Mesendoderm (in vitro differentiated cells): ENCODE data around the gene ANGPTL4.

ENCODE experiments used
- DNase-seq: peaks from one replicate; pipeline ENCODE4 v3.0.0; 2013
- H2AK5ac ChIP-seq: 2 replicates; pipeline ENCODE4 v1.6.1; 2013; ENCODE audit warnings: low read length, inconsistent platforms
- H2BK120ac ChIP-seq: 2 replicates; pipeline ENCODE4 v1.6.1; 2013; ENCODE audit warnings: low read depth, mild to moderate bottlenecking, low read length, moderate library complexity, mixed read lengths
- H2BK15ac ChIP-seq: replicated peaks from 2 replicates; pipeline ENCODE4 v1.6.1; 2013; ENCODE audit warnings: low read depth, mild to moderate bottlenecking, moderate library complexity
- H2BK5ac ChIP-seq: 2 replicates; pipeline ENCODE4 v1.6.1; 2013; ENCODE audit warnings: low read length, inconsistent platforms
- H3K18ac ChIP-seq: 2 replicates; pipeline ENCODE4 v1.6.1; 2013; ENCODE audit warnings: mild to moderate bottlenecking, low read length, mixed read lengths
- H3K23ac ChIP-seq: one replicate; pipeline ENCODE4 v1.6.1; 2013; ENCODE audit warnings: low read length
- H3K27ac ChIP-seq: 2 replicates; pipeline ENCODE4 v1.5.1; 2013; ENCODE audit warnings: low read depth, mild to moderate bottlenecking, inconsistent platforms, low read length, moderate library complexity
- H3K27me3 ChIP-seq: 2 replicates; pipeline ENCODE4 v1.6.1; 2013; ENCODE audit warnings: low read length, control low read depth, mild to moderate bottlenecking, inconsistent platforms; ENCODE audit not compliant: insufficient read depth, poor library complexity
- H3K36me3 ChIP-seq: 2 replicates; pipeline ENCODE4 v1.6.1; 2013; ENCODE audit warnings: low read length, inconsistent platforms; ENCODE audit not compliant: control insufficient read depth, insufficient read depth
- H3K4ac ChIP-seq: one replicate; pipeline ENCODE4 v1.6.1; 2013; ENCODE audit warnings: low read depth, mild to moderate bottlenecking, low read length, moderate library complexity
- H3K4me1 ChIP-seq: 2 replicates; pipeline ENCODE4 v1.6.1; 2013; ENCODE audit warnings: low read depth, low read length, inconsistent platforms; ENCODE audit not compliant: control insufficient read depth
- H3K4me2 ChIP-seq: 2 replicates; pipeline ENCODE4 v1.6.1; 2013; ENCODE audit warnings: low read length
- H3K4me3 ChIP-seq: 2 replicates; pipeline ENCODE4 v1.5.1; 2013; ENCODE audit warnings: mild to moderate bottlenecking, low read length
- H3K56ac ChIP-seq: one replicate; pipeline ENCODE4 v1.6.1; 2013; ENCODE audit warnings: low read length
- H3K79me1 ChIP-seq: 2 replicates; pipeline ENCODE4 v1.6.1; 2013; ENCODE audit warnings: low read length, inconsistent platforms
- H3K79me2 ChIP-seq: 2 replicates; pipeline ENCODE4 v1.6.1; 2013; ENCODE audit warnings: mild to moderate bottlenecking, low read length; ENCODE audit not compliant: control insufficient read depth, insufficient read depth
- H3K9ac ChIP-seq: 2 replicates; pipeline ENCODE4 v1.6.1; 2013; ENCODE audit warnings: low read length, inconsistent platforms
- H4K5ac ChIP-seq: one replicate; pipeline ENCODE4 v1.6.1; 2013; ENCODE audit warnings: low read length
- H4K8ac ChIP-seq: one replicate; pipeline ENCODE4 v1.6.1; 2013; ENCODE audit warnings: low read depth, mild to moderate bottlenecking, control low read depth, low read length, moderate library complexity
- WGBS: extraction: QIAGEN DNeasy Blood & Tissue Kit; methylation state at CpG from one replicate; pipeline ENCODE4 v1.1.7; 2013; ENCODE audit warnings: low lambda C conversion rate, missing lambda C conversion rate; ENCODE audit not compliant: insufficient coverage; ENCODE audit errors: extremely low coverage; 5-methylcytosine and 5-hydroxymethylcytosine counted together

ANGPTL4 gene

GRCh38 chr19:8355631-8356402 is 8.1 kb upstream of the ANGPTL4 start:
- Histone ChIP-seq H3K9ac (no peak overlapping the region), H3K27me3 (no peaks in the 10 kb centered on the region), H3K27ac (no peak overlapping the region), H3K4ac (no peak overlapping the region), H2BK5ac (no peak overlapping the region), H3K4me3 (no peak overlapping the region), H4K8ac (no peak overlapping the region), H3K18ac (no peak overlapping the region), H3K56ac (no peak overlapping the region), H3K4me1 (no peaks in the 10 kb centered on the region), H2BK120ac (no peak overlapping the region), H2BK15ac (no peak overlapping the region), H3K79me2 (no peaks in the 10 kb centered on the region), H3K79me1 (no peaks in the 10 kb centered on the region), H4K5ac (no peak overlapping the region), H2AK5ac (no peak overlapping the region), H3K36me3 (no peaks in the 10 kb centered on the region), H3K23ac (no peak overlapping the region), H3K4me2 (no peak overlapping the region)
- no peak for DNase-seq
- no CpG with 5 or more reads among the region's 6 CpGs for WGBS

- no peak overlapping the region for H3K27ac ChIP-seq
- H3K27me3 ChIP-seq, result no peaks in the 10 kb centered on the region
- H2BK15ac ChIP-seq, result no peak overlapping the region
- H3K4me2 ChIP-seq, result no peak overlapping the region
- H3K18ac ChIP-seq, result no peak overlapping the region
- WGBS, result no CpG with 5 or more reads among the region's 4 CpGs
- H3K4ac ChIP-seq, result no peak overlapping the region
- H3K79me1 ChIP-seq, result no peaks in the 10 kb centered on the region
- H3K36me3 ChIP-seq, result no peaks in the 10 kb centered on the region
- no peak overlapping the region for H2BK5ac ChIP-seq
- no peak overlapping the region for H3K4me3 ChIP-seq
- H3K56ac ChIP-seq, result no peak overlapping the region
- no peaks in the 10 kb centered on the region for H3K4me1 ChIP-seq
- H4K5ac ChIP-seq, result no peak overlapping the region
- no peak overlapping the region for H2AK5ac ChIP-seq
- no peak overlapping the region for H3K23ac ChIP-seq
- H4K8ac ChIP-seq, result no peak overlapping the region
- H2BK120ac ChIP-seq, result no peak overlapping the region
- H3K79me2 ChIP-seq, result no peaks in the 10 kb centered on the region
- no peak for DNase-seq
- H3K9ac ChIP-seq, result no peak overlapping the region
Observed at GRCh38 chr19:8357007-8357521, 6.9 kb upstream of the ANGPTL4 start.

GRCh38 chr19:8358948-8359347 is 5.0 kb upstream of the ANGPTL4 start:
- no peak overlapping the region for H4K8ac ChIP-seq

GRCh38 chr19:8360196-8360595 is 3.8 kb upstream of the ANGPTL4 start:
- Histone ChIP-seq H3K4ac (no peak overlapping the region), H3K36me3 (no peaks in the 10 kb centered on the region), H4K5ac (no peak overlapping the region), H2BK15ac (no peak overlapping the region), H2BK5ac (no peak overlapping the region), H3K4me2 (no peak overlapping the region), H3K4me3 (no peak overlapping the region), H2AK5ac (no peak overlapping the region), H4K8ac (no peak overlapping the region), H3K79me2 (no peaks in the 10 kb centered on the region), H3K56ac (no peak overlapping the region), H3K27me3 (no peaks in the 10 kb centered on the region), H3K9ac (no peak overlapping the region), H3K23ac (no peak overlapping the region), H3K27ac (no peak overlapping the region), H3K4me1 (no peaks in the 10 kb centered on the region), H3K18ac (no peak overlapping the region), H3K79me1 (no peaks in the 10 kb centered on the region), H2BK120ac (no peak overlapping the region)
- no CpG with 5 or more reads among the region's 8 CpGs for WGBS
- DNase-seq, result no peak

More at GRCh38 chr19:8358948-8359347, 5.0 kb upstream of the ANGPTL4 start:
- Histone ChIP-seq H3K27me3 (no peaks in the 10 kb centered on the region), H2BK15ac (no peak overlapping the region), H3K9ac (no peak overlapping the region), H3K4ac (no peak overlapping the region), H3K23ac (no peak overlapping the region), H2BK120ac (no peak overlapping the region), H2AK5ac (no peak overlapping the region), H3K18ac (no peak overlapping the region), H3K79me2 (no peaks in the 10 kb centered on the region), H4K5ac (no peak overlapping the region), H3K56ac (no peak overlapping the region), H3K27ac (no peak overlapping the region), H3K4me3 (no peak overlapping the region), H3K4me2 (no peak overlapping the region), H3K36me3 (no peaks in the 10 kb centered on the region), H2BK5ac (no peak overlapping the region), H3K79me1 (no peaks in the 10 kb centered on the region), H3K4me1 (no peaks in the 10 kb centered on the region)
- no CpG with 5 or more reads among the region's 6 CpGs for WGBS
- no peak for DNase-seq

GRCh38 chr19:8361921-8362793 is 1.8 kb upstream of the ANGPTL4 start:
- H3K56ac ChIP-seq, result no peak overlapping the region
- no peaks in the 10 kb centered on the region for H3K27me3 ChIP-seq
- H3K79me1 ChIP-seq, result no peaks in the 10 kb centered on the region
- no CpG with 5 or more reads among the region's 12 CpGs for WGBS
- H4K5ac ChIP-seq, result no peak overlapping the region
- no peak overlapping the region for H3K4me2 ChIP-seq
- no peak overlapping the region for H3K23ac ChIP-seq
- H2AK5ac ChIP-seq, result no peak overlapping the region
- H3K4ac ChIP-seq, result no peak overlapping the region
- H3K4me3 ChIP-seq, result no peak overlapping the region
- H3K36me3 ChIP-seq, result no peaks in the 10 kb centered on the region
- no peak overlapping the region for H2BK5ac ChIP-seq
- H2BK120ac ChIP-seq, result no peak overlapping the region
- DNase-seq, result no peak
- no peak overlapping the region for H3K18ac ChIP-seq
- peaks cover 3% of the 10 kb centered on the region for H3K4me1 ChIP-seq
- no peak overlapping the region for H3K9ac ChIP-seq
- H4K8ac ChIP-seq, result no peak overlapping the region
- no peaks in the 10 kb centered on the region for H3K79me2 ChIP-seq
- no peak overlapping the region for H2BK15ac ChIP-seq
- H3K27ac ChIP-seq, result no peak overlapping the region
